CD4-positive, CD25-positive, alpha-beta regulatory T cell (primary cell): ENCODE data around the gene BABAM2. TPM values are rescaled to one million over a fixed set of nuclear protein-coding genes. Genes with fewer than 3 reads are reported as not detected.

Source experiments
- ATAC-seq, 2 donors: fragments of 150-1000 bp; cut with Tn5 transposase; one replicate each; pipeline ENCODE4 v1.10.0; 2021; ENCODE audit warnings: low read depth in 2 of 2, moderate number of reproducible peaks in 2 of 2, moderate library complexity in 1 of 2
- DNase-seq, 3 donors: peaks; one replicate each; pipeline versions ENCODE4 v3.0.0 to v3.0.0-alpha.2; 2012 to 2022; ENCODE audit warnings: mixed read lengths in 1 of 3
- H3K27ac ChIP-seq: one replicate; pipeline ENCODE4 v1.7.0; 2013; ENCODE audit warnings: mild to moderate bottlenecking, low read length; ENCODE audit not compliant: insufficient read depth, poor library complexity, severe bottlenecking
- H3K27me3 ChIP-seq: one replicate; pipeline ENCODE4 v1.7.0; 2013; ENCODE audit warnings: low read length; ENCODE audit not compliant: control insufficient read depth, insufficient read depth
- H3K36me3 ChIP-seq: one replicate; pipeline ENCODE4 v1.7.0; 2013; ENCODE audit warnings: mild to moderate bottlenecking, low read length, moderate library complexity; ENCODE audit not compliant: control insufficient read depth, insufficient read depth
- H3K4me1 ChIP-seq: 2 replicates; pipeline ENCODE4 v1.7.0; 2013; ENCODE audit warnings: mild to moderate bottlenecking, low read length; ENCODE audit not compliant: insufficient read depth, control insufficient read depth, poor library complexity, severe bottlenecking
- H3K4me3 ChIP-seq: one replicate; pipeline ENCODE4 v1.7.0; 2013; ENCODE audit warnings: low read depth, mild to moderate bottlenecking, low read length, moderate library complexity
- H3K9me3 ChIP-seq, 2 experiments: 1 replicate in 1 of 2; 2 replicates in 1 of 2; pipeline ENCODE4 v1.7.0; 2013; ENCODE audit warnings: low read length in 2 of 2, mild to moderate bottlenecking in 1 of 2, moderate library complexity in 1 of 2; ENCODE audit not compliant: control insufficient read depth in 2 of 2
- H3K27ac Mint-ChIP-seq, 3 donors: one replicate each; pipeline ENCODE4 v1.8.0; 2020 to 2022; ENCODE audit warnings: mild to moderate bottlenecking in 3 of 3, mixed read lengths in 3 of 3, moderate library complexity in 2 of 3
- H3K27me3 Mint-ChIP-seq: one replicate; pipeline ENCODE4 v1.8.0; 2022; ENCODE audit warnings: mild to moderate bottlenecking, mixed read lengths
- H3K36me3 Mint-ChIP-seq: one replicate; pipeline ENCODE4 v1.8.0; 2020; ENCODE audit warnings: mixed read lengths
- H3K4me1 Mint-ChIP-seq, 4 donors: one replicate each; pipeline ENCODE4 v1.8.0; 2020 to 2022; ENCODE audit warnings: mixed read lengths in 4 of 4, mild to moderate bottlenecking in 1 of 4
- H3K4me3 Mint-ChIP-seq, 4 donors: one replicate each; pipeline ENCODE4 v1.8.0; 2020 to 2022; ENCODE audit warnings: mild to moderate bottlenecking in 4 of 4, mixed read lengths in 4 of 4, moderate library complexity in 3 of 4
- H3K9me3 Mint-ChIP-seq, 7 donors: one replicate each; pipeline ENCODE4 v1.8.0; 2020 to 2022; ENCODE audit warnings: mixed read lengths in 7 of 7, mild to moderate bottlenecking in 3 of 7, moderate library complexity in 2 of 7
- polyA plus RNA-seq, 4 donors: library from polyadenylated mRNA; unstranded; fragments of 300-500 nt; fragmentation: Illumina TruSeq; gene quantifications; one replicate each; pipeline ENCODE4 v1.2.3, GENCODE V29; 2021
- total RNA-seq: library from RNA; stranded (reverse); gene quantifications from one replicate; pipeline ENCODE4 v1.2.3, GENCODE V29; 2022

Gene BABAM2
- total and polyA plus RNA-seq, 5 donors from 2014 or later, result 42.9 to 70.0 (median 58.5) TPM

- ATAC-seq, result no peak
- no peak for DNase-seq
- Mint-ChIP-seq H3K27me3 (peaks cover 2% of the 10 kb centered on the region), H3K27ac (peak overlapping the region in 2 of 3 donors; percentile 15 to 48), H3K9me3 (no peaks in the 10 kb centered on the region), H3K36me3 (no peaks in the 10 kb centered on the region), H3K4me3 (no peak overlapping the region), H3K4me1 (peaks cover 8 to 23% (median 10%) of the 10 kb centered on the region in 4 donors)
- Histone ChIP-seq H3K27ac (no peak overlapping the region), H3K4me1 (peaks cover 15% of the 10 kb centered on the region), H3K27me3 (no peaks in the 10 kb centered on the region), H3K9me3 (no peaks in the 10 kb centered on the region), H3K36me3 (no peaks in the 10 kb centered on the region), H3K4me3 (no peak overlapping the region)
Measured at GRCh38 chr2:28375742-28376631, 485.5 kb downstream of the BABAM2 start.

- H3K9me3 ChIP-seq, result no peaks in the 10 kb centered on the region
- DNase-seq (no peak), ATAC-seq (no peak)
- no peak overlapping the region for H3K4me3 ChIP-seq
- H3K4me3 Mint-ChIP-seq, result no peak overlapping the region
- H3K36me3 Mint-ChIP-seq, result no peaks in the 10 kb centered on the region
- H3K9me3 Mint-ChIP-seq, result peaks cover 0 to 2% (median 0%) of the 10 kb centered on the region in 7 donors
- no peaks in the 10 kb centered on the region for H3K36me3 ChIP-seq
- H3K4me1 ChIP-seq, result peaks cover 15% of the 10 kb centered on the region
- no peak overlapping the region for H3K27ac ChIP-seq
- peaks cover 7 to 23% (median 9%) of the 10 kb centered on the region in 4 donors for H3K4me1 Mint-ChIP-seq
- no peaks in the 10 kb centered on the region for H3K27me3 Mint-ChIP-seq
- no peak overlapping the region for H3K27ac Mint-ChIP-seq
- H3K27me3 ChIP-seq, result no peaks in the 10 kb centered on the region
Measured at GRCh38 chr2:28377195-28377816, 486.8 kb downstream of the BABAM2 start.

DNA sequence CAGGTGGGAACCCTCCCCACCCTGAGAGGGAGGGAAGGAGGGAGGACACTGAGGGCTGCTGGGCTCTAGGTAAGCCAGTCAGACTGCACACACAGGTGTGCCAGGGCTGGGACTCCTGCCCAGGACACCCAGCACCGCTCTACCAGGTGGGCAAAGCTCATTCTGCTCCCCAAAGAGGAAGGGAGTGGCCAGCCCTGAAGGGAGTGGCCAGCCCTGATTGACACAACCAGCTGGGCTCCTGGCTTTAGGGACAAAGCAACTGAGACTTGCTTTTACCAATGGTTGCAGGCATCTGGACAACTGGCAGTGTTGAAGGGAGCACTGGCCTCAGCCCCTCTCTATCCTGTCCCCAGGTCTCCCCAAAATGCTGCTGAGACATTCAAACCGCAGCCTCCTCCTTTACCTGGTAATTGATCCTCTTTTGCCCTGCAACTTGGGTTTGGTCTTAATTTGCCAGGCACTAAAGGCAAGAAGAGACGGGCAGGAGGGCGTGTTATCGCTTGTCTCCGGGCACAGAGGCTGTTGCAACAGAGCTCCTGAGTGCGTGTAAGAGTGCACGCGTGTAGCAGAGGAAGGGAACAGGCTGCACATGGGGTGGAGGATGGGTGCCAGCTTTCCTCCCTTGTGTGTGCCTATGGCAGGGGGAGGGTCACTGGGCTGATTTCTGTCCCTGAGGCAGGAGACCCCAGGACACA is 487.6 kb downstream of the BABAM2 start:
- Mint-ChIP-seq H3K27ac (peak overlapping the region in 1 of 3 donors; percentile 81), H3K4me3 (no peak overlapping the region)
- H3K27ac ChIP-seq, result no peak overlapping the region

DNA sequence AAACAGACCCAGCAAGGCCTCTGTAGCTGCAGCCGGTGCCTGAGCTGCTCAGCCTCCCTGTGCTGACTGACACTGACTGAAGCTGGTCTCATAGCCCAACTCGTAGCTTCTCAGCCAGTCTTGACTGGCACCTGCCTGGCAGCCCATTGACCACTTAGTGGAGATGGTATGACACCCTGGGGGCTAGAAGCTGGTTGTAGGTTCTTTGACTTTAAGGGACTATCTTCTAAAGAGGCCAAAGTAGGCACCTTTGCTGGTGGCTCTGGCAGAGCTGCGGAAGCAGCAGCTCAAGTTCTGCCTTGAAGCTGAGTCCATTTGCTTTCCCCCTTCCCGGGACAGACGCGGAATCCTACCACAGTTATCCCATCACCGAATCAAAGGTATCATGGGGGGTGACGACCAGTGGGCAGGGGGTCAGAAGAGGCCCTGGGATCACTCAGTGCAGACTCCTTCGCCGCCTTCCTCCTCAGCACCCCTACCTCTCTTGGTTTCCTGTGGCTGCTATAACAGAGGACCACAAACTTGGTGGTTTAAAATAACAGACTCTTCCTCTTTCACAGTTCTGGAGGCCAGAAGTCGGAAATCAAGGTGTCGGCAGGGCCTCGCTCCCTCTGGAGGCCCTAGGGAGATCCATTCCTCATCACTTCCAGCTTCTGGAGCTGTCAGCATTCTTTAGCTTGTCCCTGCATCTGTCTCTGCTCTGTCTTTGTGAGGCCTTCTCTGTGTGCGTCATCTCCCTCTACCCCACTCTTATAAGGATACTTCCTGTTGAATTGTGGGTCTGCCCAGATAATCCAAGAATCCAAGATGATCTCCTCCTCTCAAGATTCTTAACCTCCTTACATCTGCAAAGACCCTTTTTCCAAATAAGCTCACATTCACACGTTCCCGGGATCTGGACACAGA is 488.4 kb downstream of the BABAM2 start:
- Mint-ChIP-seq H3K4me1 (peaks cover 0 to 27% (median 8%) of the 10 kb centered on the region in 4 donors), H3K9me3 (peaks cover 0 to 2% (median 0%) of the 10 kb centered on the region in 7 donors), H3K27ac (peak overlapping the region; percentile 34 to 50 (median 36)), H3K27me3 (peaks cover 4% of the 10 kb centered on the region), H3K4me3 (peak overlapping the region in 1 of 4 donors; percentile 32), H3K36me3 (no peaks in the 10 kb centered on the region)
- Histone ChIP-seq H3K4me3 (no peak overlapping the region), H3K4me1 (peaks cover 15% of the 10 kb centered on the region), H3K9me3 (no peaks in the 10 kb centered on the region), H3K27me3 (no peaks in the 10 kb centered on the region), H3K27ac (no peak overlapping the region), H3K36me3 (no peaks in the 10 kb centered on the region)
- DNase-seq, result no peak
- ATAC-seq, result peak; percentile 32 to 47

More for the DNA sequence above, 487.6 kb downstream of the BABAM2 start:
- H3K36me3 Mint-ChIP-seq, result no peaks in the 10 kb centered on the region
- no peak for DNase-seq
- H3K4me1 ChIP-seq, result peaks cover 15% of the 10 kb centered on the region
- H3K9me3 ChIP-seq, result no peaks in the 10 kb centered on the region
- H3K4me1 Mint-ChIP-seq, result peaks cover 7 to 26% (median 8%) of the 10 kb centered on the region in 4 donors
- peaks cover 0 to 2% (median 0%) of the 10 kb centered on the region in 7 donors for H3K9me3 Mint-ChIP-seq
- H3K27me3 ChIP-seq, result no peaks in the 10 kb centered on the region
- ATAC-seq, result no peak
- no peak overlapping the region for H3K4me3 ChIP-seq
- peaks cover 3% of the 10 kb centered on the region for H3K27me3 Mint-ChIP-seq
- no peaks in the 10 kb centered on the region for H3K36me3 ChIP-seq

DNA sequence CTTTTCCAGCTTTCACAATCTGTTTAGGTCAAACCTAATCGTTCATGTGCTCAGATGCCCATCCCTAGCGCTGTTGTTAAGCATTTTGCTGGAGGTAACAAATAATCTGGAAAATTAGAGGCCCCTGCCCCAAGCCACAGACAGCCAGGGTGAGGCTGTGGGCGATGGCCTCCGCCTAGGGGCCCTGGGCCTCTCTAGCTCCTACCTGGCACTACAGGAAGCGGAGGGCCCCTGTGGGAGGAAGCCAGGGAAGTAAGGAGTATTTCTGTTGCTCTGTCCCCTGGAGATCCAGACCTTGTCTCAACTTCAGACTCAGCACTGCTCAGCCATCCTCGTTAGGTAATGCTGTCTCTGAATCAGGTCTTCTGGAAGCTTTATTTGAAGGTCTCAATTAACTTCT is 489.7 kb downstream of the BABAM2 start:
- no peak overlapping the region for H3K27ac ChIP-seq
- no peaks in the 10 kb centered on the region for H3K36me3 ChIP-seq
- no peaks in the 10 kb centered on the region for H3K9me3 ChIP-seq
- no peaks in the 10 kb centered on the region for H3K36me3 Mint-ChIP-seq
- H3K9me3 Mint-ChIP-seq, result peaks cover 0 to 2% (median 0%) of the 10 kb centered on the region in 7 donors
- peaks cover 0 to 27% (median 8%) of the 10 kb centered on the region in 4 donors for H3K4me1 Mint-ChIP-seq
- peaks cover 15% of the 10 kb centered on the region for H3K4me1 ChIP-seq
- H3K4me3 ChIP-seq, result no peak overlapping the region
- ATAC-seq (no peak), DNase-seq (no peak)
- no peak overlapping the region for H3K27ac Mint-ChIP-seq
- H3K4me3 Mint-ChIP-seq, result no peak overlapping the region
- no peaks in the 10 kb centered on the region for H3K27me3 ChIP-seq
- H3K27me3 Mint-ChIP-seq, result peaks cover 4% of the 10 kb centered on the region

- H3K4me3 Mint-ChIP-seq, result no peak overlapping the region
Measured at GRCh38 chr2:28381225-28382180, 491.0 kb downstream of the BABAM2 start.

More at GRCh38 chr2:28381225-28382180, 491.0 kb downstream of the BABAM2 start:
- Mint-ChIP-seq H3K9me3 (peaks cover 0 to 2% (median 0%) of the 10 kb centered on the region in 7 donors), H3K36me3 (no peaks in the 10 kb centered on the region), H3K27me3 (peaks cover 4% of the 10 kb centered on the region), H3K4me1 (peaks cover 0 to 27% (median 8%) of the 10 kb centered on the region in 4 donors), H3K27ac (peak overlapping the region in 1 of 3 donors; percentile 77)
- no peak for ATAC-seq
- Histone ChIP-seq H3K4me1 (peaks cover 15% of the 10 kb centered on the region), H3K36me3 (no peaks in the 10 kb centered on the region), H3K4me3 (no peak overlapping the region), H3K27ac (no peak overlapping the region), H3K27me3 (no peaks in the 10 kb centered on the region), H3K9me3 (no peaks in the 10 kb centered on the region)
- no peak for DNase-seq
